AG09319 (cell line): Measurements from ENCODE around the gene MARK3.

ENCODE experiments used
- DNase-seq: peaks from one replicate; pipeline ENCODE4 v3.0.0-alpha.2; 2010; ENCODE audit warnings: low read depth; ENCODE audit errors: extremely low read depth
- TF ChIP-seq, protein P1 (sequence below): IDR thresholded peaks from 2 replicates; pipeline ENCODE4 v1.5.1; 2011; ENCODE audit warnings: low read depth, mild to moderate bottlenecking, inconsistent platforms, low read length, moderate library complexity

MARK3 gene

DNA sequence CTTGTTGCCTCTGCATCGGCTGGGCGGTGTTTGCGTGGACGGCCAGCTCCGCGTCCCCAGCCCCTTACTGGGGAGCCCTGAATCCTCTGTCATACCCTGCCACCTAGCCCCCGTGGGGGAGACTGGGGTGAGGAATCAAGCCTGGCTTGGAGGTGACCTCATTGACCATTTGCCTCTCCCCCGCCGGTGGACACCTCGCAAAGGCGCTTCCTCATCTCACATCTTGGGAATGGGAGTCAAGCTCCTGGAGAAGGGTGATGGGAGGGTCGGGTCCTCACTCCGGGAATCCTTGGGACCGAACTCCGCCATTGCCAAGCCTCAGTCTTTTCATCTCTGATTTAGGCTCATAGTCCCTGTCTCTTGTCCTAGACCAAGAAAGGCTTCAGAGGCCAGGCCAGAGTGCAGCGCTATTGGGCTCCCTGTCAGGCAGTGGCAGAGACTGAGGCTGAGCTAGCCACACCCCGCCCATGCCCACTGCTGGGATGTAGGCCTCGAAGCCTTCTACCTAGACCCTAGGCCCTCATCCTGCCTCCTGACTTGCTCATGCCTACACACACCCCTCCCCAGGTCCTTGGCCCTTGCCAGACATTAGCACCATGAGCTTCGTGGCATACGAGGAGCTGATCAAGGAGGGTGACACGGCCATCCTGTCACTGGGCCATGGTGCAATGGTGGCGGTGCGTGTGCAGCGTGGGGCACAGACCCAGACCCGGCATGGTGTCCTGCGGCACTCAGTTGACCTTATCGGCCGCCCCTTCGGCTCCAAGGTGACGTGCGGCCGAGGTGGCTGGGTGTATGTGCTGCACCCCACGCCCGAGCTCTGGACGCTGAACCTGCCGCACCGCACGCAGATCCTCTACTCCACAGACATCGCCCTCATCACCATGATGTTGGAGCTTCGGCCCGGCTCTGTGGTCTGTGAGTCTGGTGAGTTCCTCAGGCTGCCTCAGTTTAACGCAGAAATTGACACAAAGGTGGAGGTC, 144.5 kb downstream of the MARK3 start:
- TF ChIP-seq, protein P1, sequence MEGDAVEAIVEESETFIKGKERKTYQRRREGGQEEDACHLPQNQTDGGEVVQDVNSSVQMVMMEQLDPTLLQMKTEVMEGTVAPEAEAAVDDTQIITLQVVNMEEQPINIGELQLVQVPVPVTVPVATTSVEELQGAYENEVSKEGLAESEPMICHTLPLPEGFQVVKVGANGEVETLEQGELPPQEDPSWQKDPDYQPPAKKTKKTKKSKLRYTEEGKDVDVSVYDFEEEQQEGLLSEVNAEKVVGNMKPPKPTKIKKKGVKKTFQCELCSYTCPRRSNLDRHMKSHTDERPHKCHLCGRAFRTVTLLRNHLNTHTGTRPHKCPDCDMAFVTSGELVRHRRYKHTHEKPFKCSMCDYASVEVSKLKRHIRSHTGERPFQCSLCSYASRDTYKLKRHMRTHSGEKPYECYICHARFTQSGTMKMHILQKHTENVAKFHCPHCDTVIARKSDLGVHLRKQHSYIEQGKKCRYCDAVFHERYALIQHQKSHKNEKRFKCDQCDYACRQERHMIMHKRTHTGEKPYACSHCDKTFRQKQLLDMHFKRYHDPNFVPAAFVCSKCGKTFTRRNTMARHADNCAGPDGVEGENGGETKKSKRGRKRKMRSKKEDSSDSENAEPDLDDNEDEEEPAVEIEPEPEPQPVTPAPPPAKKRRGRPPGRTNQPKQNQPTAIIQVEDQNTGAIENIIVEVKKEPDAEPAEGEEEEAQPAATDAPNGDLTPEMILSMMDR = no peak
- no peak for DNase-seq

DNA sequence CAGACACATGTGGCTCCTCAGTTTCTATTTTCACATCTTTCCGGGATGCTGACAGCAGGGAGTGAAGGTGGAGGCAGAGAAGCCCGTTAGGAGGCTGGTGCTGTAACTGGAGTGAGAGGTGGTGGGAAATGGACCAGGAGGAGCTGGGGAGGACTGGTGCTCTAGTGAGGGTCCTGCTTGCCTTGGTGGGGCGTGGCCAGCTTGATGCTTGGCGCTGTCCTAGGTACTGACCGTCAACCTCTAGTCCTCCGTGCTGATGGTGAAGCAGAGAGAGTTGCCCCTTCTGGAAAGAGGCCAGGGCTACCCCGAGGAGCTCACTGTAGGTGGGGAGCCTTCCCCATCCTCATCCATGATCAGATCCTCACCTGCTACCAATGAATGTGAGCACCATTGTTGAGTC, 145.2 kb downstream of the MARK3 start:
- TF ChIP-seq, protein P1 = no peak
- DNase-seq = no peak

DNA sequence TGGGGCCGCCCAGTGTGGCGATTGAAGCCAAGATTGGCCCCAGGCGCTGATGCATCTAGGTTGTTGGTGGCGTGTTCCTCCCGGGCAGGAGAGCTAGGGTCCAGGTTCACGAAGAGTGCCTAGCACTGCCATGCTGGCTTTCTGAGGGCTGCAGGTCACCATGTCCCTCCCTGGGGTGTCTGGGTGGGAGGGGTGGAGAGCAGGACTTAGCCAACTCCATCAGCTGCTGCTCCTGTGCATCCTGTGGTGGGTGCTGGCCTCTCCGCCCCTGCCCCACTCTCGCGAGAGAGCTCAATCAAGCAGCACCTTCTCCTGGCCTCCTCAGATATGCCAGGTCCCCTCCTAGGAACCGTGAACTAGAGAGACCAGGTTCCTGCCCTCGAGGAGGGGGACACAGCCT, 145.6 kb downstream of the MARK3 start:
- TF ChIP-seq, protein P1 = no peak

DNA sequence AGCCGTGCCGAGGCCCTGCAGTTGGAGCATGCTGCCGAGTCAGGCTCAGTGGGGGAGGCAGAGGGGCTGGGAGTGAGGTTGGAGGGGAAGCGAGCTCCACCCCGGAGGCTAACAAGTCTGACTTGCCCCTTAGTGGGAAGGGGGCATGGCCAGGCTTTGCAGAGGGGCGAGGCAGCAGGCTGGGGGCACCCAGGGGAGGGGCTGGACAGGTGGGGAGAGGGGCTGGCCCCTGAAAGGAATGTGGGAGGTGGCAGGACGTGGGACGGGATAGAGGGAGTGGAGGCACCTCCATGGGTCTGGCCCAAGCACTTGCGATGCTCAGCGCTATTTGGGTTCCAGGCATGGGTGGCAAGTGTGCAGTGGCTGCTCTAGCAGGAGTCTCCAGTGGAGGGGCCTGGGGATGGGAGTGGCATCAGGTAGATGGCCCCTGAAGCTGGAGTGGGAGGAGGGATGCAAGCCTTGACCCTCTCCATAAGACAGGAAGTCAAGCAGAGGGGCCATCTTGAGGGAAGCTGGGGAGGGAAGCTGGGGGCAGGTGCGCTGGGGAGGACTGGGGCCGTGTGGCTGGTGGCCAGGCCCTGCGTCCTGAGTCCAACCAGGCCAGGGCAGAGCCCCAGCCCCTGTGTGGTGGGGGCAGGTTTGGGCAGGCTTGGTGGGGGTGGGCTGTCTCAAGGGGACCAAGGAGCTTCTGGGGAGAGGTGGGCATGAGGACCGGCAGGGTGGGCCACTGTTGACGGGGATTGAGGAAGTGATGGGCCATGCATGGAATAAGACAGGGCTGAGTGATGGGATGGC, 146.4 kb downstream of the MARK3 start:
- TF ChIP-seq, protein P1 = no peak

More for the DNA sequence above, 145.6 kb downstream of the MARK3 start:
- DNase-seq = no peak

DNA sequence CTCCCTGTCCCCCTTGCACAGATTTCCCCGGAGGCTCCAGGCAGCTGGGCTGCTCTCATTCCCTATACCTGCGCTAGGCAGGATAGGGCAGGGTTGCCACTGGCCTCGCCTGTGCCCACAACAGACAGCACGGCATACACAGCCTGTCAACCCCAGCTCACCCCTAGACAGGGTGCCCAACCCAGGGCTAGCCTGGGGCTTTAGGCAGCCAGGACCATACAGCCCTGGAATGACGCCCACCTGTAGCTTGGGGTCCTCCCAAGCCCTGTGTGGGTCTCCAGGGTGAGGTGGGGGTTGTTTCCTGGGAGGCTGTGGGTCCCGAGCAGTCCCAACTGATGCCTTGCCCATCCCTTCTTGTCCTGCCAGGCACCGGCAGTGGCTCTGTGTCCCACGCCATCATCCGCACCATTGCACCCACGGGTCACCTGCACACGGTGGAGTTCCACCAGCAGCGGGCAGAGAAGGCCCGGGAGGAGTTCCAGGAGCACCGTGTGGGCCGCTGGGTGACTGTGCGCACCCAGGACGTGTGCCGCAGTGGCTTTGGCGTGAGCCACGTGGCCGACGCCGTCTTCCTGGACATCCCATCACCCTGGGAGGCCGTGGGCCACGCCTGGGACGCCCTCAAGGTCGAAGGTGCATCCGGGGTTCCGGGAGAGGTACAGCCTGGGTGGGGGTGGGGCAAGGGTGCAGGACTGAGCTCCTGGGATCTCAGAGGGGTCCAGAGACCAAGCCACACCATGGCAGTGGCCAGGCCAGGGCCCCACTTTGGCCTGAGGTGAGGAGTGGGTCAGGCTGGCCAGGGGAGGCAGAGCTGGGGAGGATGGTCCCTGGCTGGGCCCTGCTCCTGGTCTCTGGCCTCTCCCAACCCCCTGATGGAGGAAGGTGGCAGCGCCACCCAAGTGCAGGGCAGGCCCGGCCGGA, 147.3 kb downstream of the MARK3 start:
- TF ChIP-seq, protein P1 = no peak
- DNase-seq = no peak

More for the DNA sequence above, 146.4 kb downstream of the MARK3 start:
- DNase-seq = no peak

DNA sequence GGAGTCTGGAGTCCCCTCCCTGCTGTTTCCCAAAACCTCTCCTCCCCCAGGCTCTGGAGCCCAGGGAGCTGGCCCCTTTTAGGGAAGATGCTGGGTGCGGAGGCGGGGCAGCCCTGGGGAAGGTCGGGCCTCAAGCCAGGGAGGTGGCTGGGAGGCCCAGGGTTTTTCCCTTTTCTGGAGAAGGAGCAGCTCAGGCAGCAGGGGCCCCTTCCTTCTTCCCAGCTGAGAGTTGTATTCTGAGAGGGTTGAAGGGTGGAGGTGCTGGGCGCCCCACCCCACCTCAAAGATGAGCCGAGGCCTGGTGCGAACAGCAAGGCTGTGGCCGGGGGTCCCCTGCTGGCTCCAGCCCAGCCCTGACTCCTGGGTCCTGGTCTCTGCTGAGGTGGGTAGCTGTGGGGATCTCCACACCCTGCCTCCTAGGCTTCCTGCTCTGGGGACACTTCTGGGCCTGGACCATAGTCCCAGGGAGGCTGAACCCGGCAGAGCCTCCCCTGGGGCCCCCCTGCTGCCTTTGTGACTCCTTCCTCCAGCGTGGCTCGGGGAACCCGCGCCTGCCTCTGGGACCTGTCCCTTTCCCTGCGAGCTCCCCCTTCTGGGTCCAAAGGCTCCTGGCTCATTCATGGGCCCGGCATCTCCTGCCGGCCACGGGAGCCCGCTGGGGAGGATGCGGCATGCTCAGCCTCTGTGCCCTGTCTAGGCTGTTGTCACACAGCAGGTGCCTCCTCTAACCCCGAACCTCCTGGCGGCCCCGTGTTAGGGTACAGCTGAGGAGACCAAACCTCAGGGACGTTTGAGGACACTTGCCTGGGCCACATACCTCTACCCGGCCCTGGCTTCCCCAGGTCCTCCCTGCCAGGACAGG, 148.2 kb downstream of the MARK3 start:
- TF ChIP-seq, protein P1 = no peak
- no peak for DNase-seq
